SU-DHL-6 (cell line): Measurements from ENCODE around the gene APBA2.

Experiments
- H2AFZ ChIP-seq: fragments of 200-600 bp; sonication (generic); 2 replicates; pipeline ENCODE4 v1.6.1; 2014; ENCODE audit warnings: low read depth, mild to moderate bottlenecking, moderate library complexity, mixed read lengths, antibody characterized with exemption, low read length; ENCODE audit not compliant: severe bottlenecking
- H3F3A ChIP-seq: fragments of 200-600 bp; shearing (Covaris generic); 2 replicates; pipeline ENCODE4 v1.6.0; 2016; ENCODE audit warnings: antibody characterized with exemption, mild to moderate bottlenecking; ENCODE audit not compliant: insufficient read depth
- H3K27ac ChIP-seq: fragments of 200-600 bp; sonication (generic); 2 replicates; pipeline ENCODE4 v1.5.1; 2016; ENCODE audit warnings: low read depth, mild to moderate bottlenecking, low read length, moderate library complexity, mixed read lengths
- H3K27me3 ChIP-seq: fragments of 200-600 bp; sonication (generic), shearing (Covaris generic); 2 replicates; pipeline ENCODE4 v1.6.0; 2014; ENCODE audit warnings: mild to moderate bottlenecking, low read length
- H3K36me3 ChIP-seq: fragments of 200-600 bp; sonication (generic); 2 replicates; pipeline ENCODE4 v1.6.1; 2014; ENCODE audit warnings: mild to moderate bottlenecking, low read length, mixed read lengths
- H3K4me2 ChIP-seq: fragments of 300-600, 200-600 bp; shearing (Covaris generic), sonication (generic); 2 replicates; pipeline ENCODE4 v1.6.0; 2014; ENCODE audit warnings: low read length, low read depth, mild to moderate bottlenecking; ENCODE audit not compliant: poor library complexity, severe bottlenecking
- H3K4me3 ChIP-seq: fragments of 200-600 bp; sonication (generic); 2 replicates; pipeline ENCODE4 v1.5.1; 2014; ENCODE audit warnings: antibody characterized with exemption, low read length, mild to moderate bottlenecking, mixed read lengths; ENCODE audit not compliant: insufficient read depth, poor library complexity, severe bottlenecking
- H3K79me2 ChIP-seq: fragments of 200-600 bp; sonication (generic); 2 replicates; pipeline ENCODE4 v1.6.1; 2014; ENCODE audit warnings: mild to moderate bottlenecking, low read length, moderate library complexity; ENCODE audit not compliant: insufficient read depth
- H3K9ac ChIP-seq: fragments of 200-600 bp; sonication (generic); 2 replicates; pipeline ENCODE4 v1.7.0; 2014; ENCODE audit warnings: mild to moderate bottlenecking, low read length
- H3K9me2 ChIP-seq: fragments of 200-600 bp; sonication (generic); replicated peaks from 2 replicates; pipeline ENCODE4 v1.6.1; 2014; ENCODE audit warnings: low read length; ENCODE audit not compliant: insufficient read depth
- H3K9me3 ChIP-seq: fragments of 200-600 bp; sonication (generic); 2 replicates; pipeline ENCODE4 v1.6.1; 2014; ENCODE audit warnings: low read length, mixed read lengths; ENCODE audit not compliant: insufficient read depth
- H4K20me1 ChIP-seq: fragments of 200-600 bp; sonication (generic); 2 replicates; pipeline ENCODE4 v1.6.1; 2014; ENCODE audit warnings: low read depth, mild to moderate bottlenecking, antibody characterized with exemption, low read length, moderate library complexity, mixed read lengths
- EZH2phosphoT487 ChIP-seq: fragments of 200-600 bp; sonication (generic), shearing (Covaris generic); conservative IDR thresholded peaks from 2 replicates; pipeline ENCODE4 v1.6.1; 2018; ENCODE audit warnings: mild to moderate bottlenecking, antibody characterized with exemption, low read length, moderate library complexity, mixed read lengths
- TF ChIP-seq, protein P1 (sequence below): fragments of 200-600 bp; sonication (generic); IDR thresholded peaks from one replicate; pipeline ENCODE4 v1.5.1; 2017; ENCODE audit warnings: antibody characterized with exemption, mild to moderate bottlenecking, low read length, moderate library complexity; ENCODE audit not compliant: insufficient read depth, poor library complexity, severe bottlenecking

Gene APBA2

DNA sequence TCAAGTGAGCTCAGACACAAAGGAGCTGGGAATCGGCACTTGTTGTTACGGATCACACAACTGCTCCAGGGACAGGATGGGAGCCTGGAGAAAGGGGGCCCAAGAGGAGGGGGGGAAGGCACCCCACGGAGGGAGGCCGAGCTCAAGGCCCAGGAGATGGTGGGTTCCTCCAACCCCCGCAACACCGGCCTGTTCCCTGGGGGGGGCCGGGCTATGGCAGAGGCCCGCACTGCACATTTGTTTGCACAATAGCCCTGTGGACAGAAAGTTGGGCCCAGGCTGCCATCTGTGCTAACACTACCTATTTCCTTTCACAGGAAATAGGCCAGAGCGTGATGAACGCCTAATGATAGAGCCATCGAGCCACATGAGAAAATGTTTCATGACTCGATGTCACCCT, 236.7 kb downstream of the APBA2 start:
- no peak overlapping the region for H3K4me3 ChIP-seq
- H4K20me1 ChIP-seq: no peaks in the 10 kb centered on the region
- no peak overlapping the region for H3K4me2 ChIP-seq
- TF ChIP-seq, protein P1, sequence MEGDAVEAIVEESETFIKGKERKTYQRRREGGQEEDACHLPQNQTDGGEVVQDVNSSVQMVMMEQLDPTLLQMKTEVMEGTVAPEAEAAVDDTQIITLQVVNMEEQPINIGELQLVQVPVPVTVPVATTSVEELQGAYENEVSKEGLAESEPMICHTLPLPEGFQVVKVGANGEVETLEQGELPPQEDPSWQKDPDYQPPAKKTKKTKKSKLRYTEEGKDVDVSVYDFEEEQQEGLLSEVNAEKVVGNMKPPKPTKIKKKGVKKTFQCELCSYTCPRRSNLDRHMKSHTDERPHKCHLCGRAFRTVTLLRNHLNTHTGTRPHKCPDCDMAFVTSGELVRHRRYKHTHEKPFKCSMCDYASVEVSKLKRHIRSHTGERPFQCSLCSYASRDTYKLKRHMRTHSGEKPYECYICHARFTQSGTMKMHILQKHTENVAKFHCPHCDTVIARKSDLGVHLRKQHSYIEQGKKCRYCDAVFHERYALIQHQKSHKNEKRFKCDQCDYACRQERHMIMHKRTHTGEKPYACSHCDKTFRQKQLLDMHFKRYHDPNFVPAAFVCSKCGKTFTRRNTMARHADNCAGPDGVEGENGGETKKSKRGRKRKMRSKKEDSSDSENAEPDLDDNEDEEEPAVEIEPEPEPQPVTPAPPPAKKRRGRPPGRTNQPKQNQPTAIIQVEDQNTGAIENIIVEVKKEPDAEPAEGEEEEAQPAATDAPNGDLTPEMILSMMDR: no peak
- TF ChIP-seq EZH2phosphoT487: no peak
- H3K36me3 ChIP-seq: no peaks in the 10 kb centered on the region
- no peaks in the 10 kb centered on the region for H3F3A ChIP-seq
- H2AFZ ChIP-seq: no peak overlapping the region
- no peak overlapping the region for H3K9ac ChIP-seq
- H3K27me3 ChIP-seq: no peaks in the 10 kb centered on the region
- H3K27ac ChIP-seq: no peak overlapping the region
- H3K9me3 ChIP-seq: no peaks in the 10 kb centered on the region
- H3K9me2 ChIP-seq: no peaks in the 10 kb centered on the region
- no peaks in the 10 kb centered on the region for H3K79me2 ChIP-seq

DNA sequence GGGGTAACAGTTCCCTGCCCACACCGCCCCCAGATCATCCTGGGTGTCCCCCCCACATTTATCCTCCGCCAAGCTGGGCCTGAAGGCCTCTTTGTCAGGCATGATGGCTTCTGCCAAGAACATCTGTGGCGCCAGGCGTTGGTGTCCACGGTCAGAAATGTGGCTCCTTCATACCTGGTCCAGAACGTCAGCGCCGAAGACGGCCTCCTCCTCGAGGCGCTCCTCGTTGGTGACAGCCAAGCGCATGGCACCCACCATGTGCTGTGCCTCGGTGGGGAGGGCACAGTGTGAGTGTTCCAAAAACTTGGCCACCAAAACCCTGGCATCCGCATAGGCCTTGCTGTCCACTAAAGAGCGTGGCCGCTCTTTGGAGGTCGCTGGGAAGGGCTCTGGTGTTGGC, 237.4 kb downstream of the APBA2 start:
- no peak overlapping the region for H3K4me2 ChIP-seq

DNA sequence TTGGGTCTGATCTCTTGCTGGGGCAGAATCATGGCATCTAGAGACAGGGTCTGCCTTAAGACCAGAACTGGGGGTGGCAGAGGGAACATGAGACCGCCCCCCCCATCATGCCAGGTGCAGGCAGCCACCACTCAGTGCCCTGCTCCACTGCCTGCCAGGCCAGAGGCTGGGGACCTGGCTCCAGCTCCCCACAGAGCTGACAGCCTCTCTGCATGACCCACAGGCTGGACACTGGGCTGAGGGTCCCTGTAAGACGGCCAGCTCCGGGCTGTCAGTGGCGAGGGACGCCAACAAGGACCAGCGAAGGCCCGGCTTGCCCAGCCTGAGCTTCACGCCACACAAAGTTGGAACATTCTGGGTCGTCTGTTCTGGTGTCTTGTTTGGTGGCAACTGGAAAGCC, 238.2 kb downstream of the APBA2 start:
- Histone ChIP-seq H3K9me3 (no peaks in the 10 kb centered on the region), H3K27me3 (no peaks in the 10 kb centered on the region), H3K36me3 (no peaks in the 10 kb centered on the region), H3K4me3 (no peak overlapping the region), H3F3A (no peaks in the 10 kb centered on the region), H3K4me2 (no peak overlapping the region), H3K9ac (no peak overlapping the region), H3K9me2 (no peaks in the 10 kb centered on the region), H4K20me1 (no peaks in the 10 kb centered on the region), H2AFZ (no peak overlapping the region), H3K27ac (no peak overlapping the region), H3K79me2 (no peaks in the 10 kb centered on the region)
- no peak for TF ChIP-seq EZH2phosphoT487
- TF ChIP-seq, protein P1: no peak

More for the DNA sequence above, 237.4 kb downstream of the APBA2 start:
- Histone ChIP-seq H3K4me3 (no peak overlapping the region), H3K9me2 (no peaks in the 10 kb centered on the region), H3K79me2 (no peaks in the 10 kb centered on the region), H3K27ac (no peak overlapping the region), H3F3A (no peaks in the 10 kb centered on the region), H3K36me3 (no peaks in the 10 kb centered on the region), H3K27me3 (no peaks in the 10 kb centered on the region), H2AFZ (no peak overlapping the region), H3K9ac (no peak overlapping the region), H3K9me3 (no peaks in the 10 kb centered on the region), H4K20me1 (no peaks in the 10 kb centered on the region)
- TF ChIP-seq EZH2phosphoT487: no peak
- TF ChIP-seq, protein P1: no peak
